ENCODE data around the gene GALNT14. TPM values are rescaled to one million over a fixed set of nuclear protein-coding genes. Genes with fewer than 3 reads are reported as not detected.

The GALNT14 gene
- total RNA-seq, 3 donors from 2014 or later, result 0.16 to 4.3 (median 4.1) TPM

DNA sequence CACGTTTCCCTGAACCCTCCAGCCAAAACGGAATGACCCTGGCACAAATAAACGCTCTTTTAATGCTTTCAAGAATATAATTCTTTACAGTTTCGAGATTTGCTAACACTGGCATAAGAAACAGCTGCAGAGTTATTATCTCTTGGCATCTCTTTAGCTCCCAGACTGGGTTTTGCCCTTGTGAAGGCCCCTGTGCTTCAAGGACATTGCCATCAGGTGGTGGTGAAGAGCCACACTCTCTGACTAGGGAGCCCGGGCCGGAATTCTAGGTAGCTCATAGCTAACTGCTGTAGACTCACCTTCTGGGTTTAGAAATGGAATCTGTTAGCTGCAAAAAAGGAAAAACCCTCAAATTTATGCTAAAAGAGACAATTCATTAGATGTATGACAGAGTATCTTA lies 13.3 kb upstream of the GALNT14 start:
- no peaks in the 10 kb centered on the region for H3K4me1 ChIP-seq
- no peak for DNase-seq (ENCODE audit: low spot score in 2 of 2)
- no peaks in the 10 kb centered on the region for H3K27me3 ChIP-seq
- intact Hi-C loops (cut with DNase I; ENCODE audit: low total_unique reads), result no loop called here
- H3K27ac ChIP-seq, result no peak overlapping the region
- no peaks in the 10 kb centered on the region for H3K9me3 ChIP-seq
- H3K4me3 ChIP-seq, result no peak overlapping the region
- no peak for TF ChIP-seq POLR2AphosphoS5 (IDR thresholded peaks at IDR 0.05)
- no peak for TF ChIP-seq POLR2A (IDR thresholded peaks at IDR 0.05)
- TF ChIP-seq, protein P1, sequence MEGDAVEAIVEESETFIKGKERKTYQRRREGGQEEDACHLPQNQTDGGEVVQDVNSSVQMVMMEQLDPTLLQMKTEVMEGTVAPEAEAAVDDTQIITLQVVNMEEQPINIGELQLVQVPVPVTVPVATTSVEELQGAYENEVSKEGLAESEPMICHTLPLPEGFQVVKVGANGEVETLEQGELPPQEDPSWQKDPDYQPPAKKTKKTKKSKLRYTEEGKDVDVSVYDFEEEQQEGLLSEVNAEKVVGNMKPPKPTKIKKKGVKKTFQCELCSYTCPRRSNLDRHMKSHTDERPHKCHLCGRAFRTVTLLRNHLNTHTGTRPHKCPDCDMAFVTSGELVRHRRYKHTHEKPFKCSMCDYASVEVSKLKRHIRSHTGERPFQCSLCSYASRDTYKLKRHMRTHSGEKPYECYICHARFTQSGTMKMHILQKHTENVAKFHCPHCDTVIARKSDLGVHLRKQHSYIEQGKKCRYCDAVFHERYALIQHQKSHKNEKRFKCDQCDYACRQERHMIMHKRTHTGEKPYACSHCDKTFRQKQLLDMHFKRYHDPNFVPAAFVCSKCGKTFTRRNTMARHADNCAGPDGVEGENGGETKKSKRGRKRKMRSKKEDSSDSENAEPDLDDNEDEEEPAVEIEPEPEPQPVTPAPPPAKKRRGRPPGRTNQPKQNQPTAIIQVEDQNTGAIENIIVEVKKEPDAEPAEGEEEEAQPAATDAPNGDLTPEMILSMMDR (IDR thresholded peaks at IDR 0.05), result no peak
- no peaks in the 10 kb centered on the region for H3K36me3 ChIP-seq

DNA sequence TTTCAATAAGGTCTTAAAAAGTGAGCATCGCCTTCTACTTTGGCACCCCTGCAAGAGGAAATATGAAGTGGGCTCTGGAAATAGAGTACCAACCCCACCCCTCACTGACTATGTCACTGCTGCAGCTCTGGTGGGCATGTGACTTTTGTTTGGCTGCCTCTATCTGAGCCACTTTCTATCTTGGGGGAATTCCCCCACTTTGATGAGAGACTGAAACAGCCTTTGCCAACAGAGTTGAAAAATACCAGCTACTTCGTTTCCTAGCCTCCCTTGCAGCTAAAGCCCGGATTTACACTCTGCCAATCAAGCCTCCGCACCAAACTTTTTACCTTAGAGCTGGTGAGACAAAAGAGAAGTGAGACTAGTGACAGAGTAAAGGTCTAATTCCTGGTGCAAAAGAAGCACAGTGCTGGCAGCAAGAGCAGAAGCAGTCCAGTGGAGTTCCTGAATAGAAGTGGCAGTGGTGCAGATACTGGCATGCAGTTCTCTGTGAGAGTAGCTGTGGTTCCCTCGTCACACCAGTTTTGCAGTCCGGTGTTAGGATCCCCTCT lies 12.0 kb upstream of the GALNT14 start:
- no peaks in the 10 kb centered on the region for H3K36me3 ChIP-seq
- DNase-seq (ENCODE audit: low spot score in 2 of 2), result no peak
- no peak overlapping the region for H3K4me3 ChIP-seq
- H3K27ac ChIP-seq, result no peak overlapping the region
- H3K9me3 ChIP-seq, result no peaks in the 10 kb centered on the region
- no peaks in the 10 kb centered on the region for H3K27me3 ChIP-seq
- no peaks in the 10 kb centered on the region for H3K4me1 ChIP-seq
- TF ChIP-seq, protein P1 (IDR thresholded peaks at IDR 0.05), result no peak
- TF ChIP-seq POLR2A (IDR thresholded peaks at IDR 0.05) (no peak), POLR2AphosphoS5 (IDR thresholded peaks at IDR 0.05) (no peak)
- intact Hi-C loops (cut with DNase I; ENCODE audit: low total_unique reads), result no loop called here

DNA sequence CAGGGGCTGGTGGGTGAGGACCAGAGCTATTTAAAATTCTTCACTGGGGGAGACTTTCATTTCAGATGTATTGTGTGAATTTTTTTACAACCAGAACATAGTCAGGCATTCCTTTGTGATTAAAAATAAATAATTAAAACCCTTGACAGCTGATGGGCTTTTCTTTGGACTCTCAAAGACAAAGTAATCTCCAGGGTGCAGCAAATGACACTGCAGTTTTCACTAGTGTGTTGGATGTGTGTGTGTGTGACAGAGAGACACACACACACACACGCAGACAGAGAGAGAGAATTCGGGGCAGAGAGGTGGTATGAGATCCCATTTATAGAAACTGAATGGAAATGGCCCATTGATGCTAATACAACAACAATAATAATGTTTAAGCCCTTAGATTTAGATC lies 10.3 kb upstream of the GALNT14 start:
- no peak for DNase-seq (ENCODE audit: low spot score in 2 of 2)
- Histone ChIP-seq H3K4me3 (no peak overlapping the region), H3K27ac (no peak overlapping the region), H3K36me3 (no peaks in the 10 kb centered on the region), H3K9me3 (no peaks in the 10 kb centered on the region), H3K4me1 (no peaks in the 10 kb centered on the region), H3K27me3 (no peaks in the 10 kb centered on the region)
- TF ChIP-seq, protein P1 (IDR thresholded peaks at IDR 0.05), result no peak
- TF ChIP-seq POLR2AphosphoS5 (IDR thresholded peaks at IDR 0.05), result no peak
- intact Hi-C loops (cut with DNase I; ENCODE audit: low total_unique reads), result no loop called here

DNA sequence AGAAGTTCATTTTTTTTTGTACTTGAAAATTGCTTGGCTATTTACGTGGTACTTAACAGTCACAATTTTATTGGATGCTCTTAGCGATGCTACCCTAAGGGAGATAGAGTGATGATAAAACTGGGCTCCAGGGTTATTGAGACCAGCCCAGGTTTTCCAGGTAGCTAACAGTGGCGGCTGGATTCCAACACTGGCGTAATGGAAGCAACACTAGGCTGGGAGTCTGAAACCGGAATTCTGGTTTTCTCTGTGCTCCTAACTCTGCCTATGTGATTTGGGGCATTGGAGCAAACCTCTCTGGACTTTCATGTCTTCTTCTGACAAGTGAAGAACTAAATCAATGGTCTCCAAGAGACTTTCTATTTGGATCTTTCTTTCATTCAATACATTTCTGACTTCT lies 9.4 kb upstream of the GALNT14 start:
- Histone ChIP-seq H3K9me3 (no peaks in the 10 kb centered on the region), H3K27me3 (no peaks in the 10 kb centered on the region), H3K36me3 (no peaks in the 10 kb centered on the region), H3K27ac (no peak overlapping the region), H3K4me1 (no peaks in the 10 kb centered on the region), H3K4me3 (no peak overlapping the region)
- intact Hi-C loops (cut with DNase I; ENCODE audit: low total_unique reads), result no loop called here
- no peak for DNase-seq (ENCODE audit: low spot score in 2 of 2)
- TF ChIP-seq, protein P1 (IDR thresholded peaks at IDR 0.05), result no peak
- no peak for TF ChIP-seq POLR2AphosphoS5 (IDR thresholded peaks at IDR 0.05)
- no peak for TF ChIP-seq POLR2A (IDR thresholded peaks at IDR 0.05)

DNA sequence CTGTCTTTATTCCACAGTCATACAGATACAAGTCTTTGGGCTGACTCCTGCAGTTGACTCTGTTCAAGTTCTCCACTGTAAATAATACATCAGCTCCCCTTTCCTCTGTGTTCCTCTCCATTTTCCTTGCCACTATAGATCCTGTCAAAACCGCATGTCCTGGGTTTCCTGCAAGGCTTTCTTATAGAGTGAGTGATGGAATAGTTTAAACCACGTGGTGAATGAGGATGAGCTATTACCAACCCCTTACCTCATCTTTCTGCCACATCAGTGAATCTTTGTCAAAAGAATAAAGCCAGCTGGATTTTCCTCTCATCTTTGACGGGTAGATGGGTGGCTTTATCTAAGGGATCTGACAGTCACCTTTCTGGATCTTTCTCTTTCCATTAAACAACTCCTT lies 3.9 kb upstream of the GALNT14 start:
- no peak for DNase-seq (ENCODE audit: low spot score in 2 of 2)
- no peak for TF ChIP-seq POLR2A (IDR thresholded peaks at IDR 0.05)
- TF ChIP-seq, protein P1 (IDR thresholded peaks at IDR 0.05), result no peak
- no peak for TF ChIP-seq POLR2AphosphoS5 (IDR thresholded peaks at IDR 0.05)
- Histone ChIP-seq H3K36me3 (no peaks in the 10 kb centered on the region), H3K9me3 (no peaks in the 10 kb centered on the region), H3K27ac (no peak overlapping the region), H3K4me1 (no peaks in the 10 kb centered on the region), H3K4me3 (no peak overlapping the region), H3K27me3 (peaks cover 0 to 9% of the 10 kb centered on the region in 2 donors)
- intact Hi-C loops (cut with DNase I; ENCODE audit: low total_unique reads), result no loop called here
